ENCODE measurements around the gene AMBRA1.
"Not testable (repeated sequence)": the region's sequence is repeated elsewhere in the genome, so short reads cannot be mapped to it uniquely, and the experiment has no call there.

Gene AMBRA1

GRCh38 chr11:46611526-46612304 is 17.9 kb upstream of the AMBRA1 start:
- no peak for DNase-seq

GRCh38 chr11:46609386-46609785 is 15.6 kb upstream of the AMBRA1 start:
- no peak for DNase-seq

GRCh38 chr11:46607516-46607915 is 13.7 kb upstream of the AMBRA1 start:
- no peak for DNase-seq

GRCh38 chr11:46604796-46605195 is 11.0 kb upstream of the AMBRA1 start:
- DNase-seq = no peak

GRCh38 chr11:46603704-46604308 is 10.0 kb upstream of the AMBRA1 start:
- no peak for DNase-seq

GRCh38 chr11:46601129-46601528 is 7.3 kb upstream of the AMBRA1 start:
- no peak for DNase-seq

GRCh38 chr11:46600194-46600960 is 6.6 kb upstream of the AMBRA1 start:
- no peak for DNase-seq

GRCh38 chr11:46599340-46600193 is 5.7 kb upstream of the AMBRA1 start:
- no peak for DNase-seq

- DNase-seq = no peak
Measured at GRCh38 chr11:46597609-46598219, 3.9 kb upstream of the AMBRA1 start.

- no peak for DNase-seq
Measured at GRCh38 chr11:46597155-46597554, 3.3 kb upstream of the AMBRA1 start.

- no peak for DNase-seq
Measured at GRCh38 chr11:46594785-46595184, 962 bp upstream of the AMBRA1 start.

- no peak for DNase-seq
Measured at GRCh38 chr11:46594374-46594700, 514 bp upstream of the AMBRA1 start.

- DNase-seq = no peak
Measured at GRCh38 chr11:46590740-46591605, 2.9 kb downstream of the AMBRA1 start.

GRCh38 chr11:46588915-46589314 is 4.9 kb downstream of the AMBRA1 start:
- DNase-seq = no peak

- DNase-seq = no peak
Measured at GRCh38 chr11:46588131-46588530, 5.7 kb downstream of the AMBRA1 start.

- not testable (repeated sequence) for DNase-seq
Measured at GRCh38 chr11:46583513-46583912, 10.3 kb downstream of the AMBRA1 start.

GRCh38 chr11:46582588-46582987 is 11.2 kb downstream of the AMBRA1 start:
- no peak for DNase-seq

GRCh38 chr11:46577058-46577457 is 16.8 kb downstream of the AMBRA1 start:
- DNase-seq = no peak

GRCh38 chr11:46574656-46575055 is 19.2 kb downstream of the AMBRA1 start:
- DNase-seq = no peak

GRCh38 chr11:46570790-46571398 is 22.9 kb downstream of the AMBRA1 start:
- DNase-seq = no peak

GRCh38 chr11:46565232-46565840 is 28.5 kb downstream of the AMBRA1 start:
- no peak for DNase-seq

All from activated effector memory CD4-positive, alpha-beta T cell treated with anti-CD3 and anti-CD28 coated beads, Interleukin-2, amount 50 U/mL, for 16 hours (primary cell).